ENCODE results near the gene MAGEF1.

MAGEF1 gene, protein sequence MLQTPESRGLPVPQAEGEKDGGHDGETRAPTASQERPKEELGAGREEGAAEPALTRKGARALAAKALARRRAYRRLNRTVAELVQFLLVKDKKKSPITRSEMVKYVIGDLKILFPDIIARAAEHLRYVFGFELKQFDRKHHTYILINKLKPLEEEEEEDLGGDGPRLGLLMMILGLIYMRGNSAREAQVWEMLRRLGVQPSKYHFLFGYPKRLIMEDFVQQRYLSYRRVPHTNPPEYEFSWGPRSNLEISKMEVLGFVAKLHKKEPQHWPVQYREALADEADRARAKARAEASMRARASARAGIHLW

DNA sequence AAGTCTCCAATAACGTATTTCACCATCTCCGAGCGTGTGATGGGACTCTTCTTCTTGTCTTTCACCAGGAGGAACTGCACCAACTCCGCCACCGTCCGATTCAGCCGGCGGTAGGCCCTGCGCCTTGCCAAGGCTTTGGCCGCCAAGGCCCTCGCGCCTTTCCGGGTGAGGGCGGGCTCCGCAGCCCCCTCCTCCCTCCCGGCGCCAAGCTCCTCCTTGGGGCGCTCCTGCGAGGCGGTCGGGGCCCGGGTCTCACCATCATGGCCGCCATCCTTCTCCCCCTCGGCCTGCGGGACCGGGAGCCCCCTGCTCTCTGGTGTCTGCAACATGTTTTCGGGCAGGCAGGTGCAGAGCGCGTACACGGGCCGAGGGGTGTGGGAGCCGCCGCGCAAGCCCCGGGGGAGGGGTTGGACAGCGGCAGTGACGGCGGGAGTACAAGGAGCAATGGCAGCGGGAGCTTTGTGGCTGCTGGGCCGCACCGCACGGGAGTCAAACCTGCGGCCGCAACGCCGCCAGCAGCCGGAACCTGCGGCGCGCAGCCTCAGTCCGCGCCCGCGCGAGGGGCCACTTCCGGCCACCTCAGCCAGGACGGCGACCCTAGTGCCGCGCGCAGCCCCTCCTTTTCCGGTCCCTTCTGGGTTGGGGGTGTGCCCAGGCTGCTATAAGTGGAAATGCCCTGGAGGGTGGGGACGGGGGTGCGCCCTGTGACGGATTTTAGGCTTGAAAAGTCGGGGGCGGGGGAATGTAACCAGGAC lies at the start of gene MAGEF1:
TSS of gene MAGEF1 (minus strand) at position 572 of the 755 bp plus-strand sequence. CDS start at position 329, 243 bp downstream.
- peak; percentile 89 for DNase-seq

DNA sequence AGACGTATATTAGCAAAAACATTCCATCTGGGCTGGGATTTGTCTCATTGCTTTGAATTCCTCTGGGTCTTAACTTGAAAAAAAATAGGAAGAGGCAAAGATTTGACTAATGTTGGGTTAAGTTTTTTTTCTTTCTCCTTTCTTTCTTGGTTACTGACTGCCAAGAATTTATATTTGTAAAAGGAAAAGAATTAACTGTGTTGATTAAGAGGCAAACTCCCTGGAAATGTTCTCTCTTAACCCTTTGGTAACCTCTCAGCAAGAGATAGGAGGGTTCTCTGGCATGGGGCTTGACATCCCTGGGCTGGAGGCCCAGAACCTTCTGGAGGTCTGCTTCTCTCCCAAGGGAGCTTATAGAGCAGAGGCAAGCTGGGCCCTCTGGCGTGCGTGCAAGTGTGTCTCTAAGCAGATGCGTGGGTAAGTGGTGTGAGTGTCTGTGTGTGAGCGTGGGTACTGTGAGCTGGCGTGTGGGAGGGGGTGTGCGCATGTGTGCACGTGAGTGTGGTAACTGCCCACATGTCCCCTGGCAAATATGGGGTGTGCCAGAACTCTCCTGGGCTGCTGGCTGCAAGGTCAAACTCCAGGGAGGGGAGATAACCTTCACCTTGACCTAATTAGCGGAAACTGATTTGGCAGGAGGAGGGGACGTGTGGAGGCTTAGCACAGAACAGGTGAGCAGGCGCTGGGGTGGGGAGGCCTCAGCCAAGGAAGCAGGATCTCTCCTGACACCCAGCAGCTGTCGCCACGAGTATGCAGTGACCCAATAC lies 49.4 kb upstream of the MAGEF1 start:
- DNase-seq, result no peak

GRCh38 chr3:184760337-184761074 lies 48.6 kb upstream of the MAGEF1 start:
- no peak for DNase-seq

- no peak for DNase-seq
These were observed 47.9 kb upstream of the MAGEF1 start for GRCh38 chr3:184759666-184760200.

GRCh38 chr3:184758056-184758455 lies 46.2 kb upstream of the MAGEF1 start:
- no peak for DNase-seq

DNA sequence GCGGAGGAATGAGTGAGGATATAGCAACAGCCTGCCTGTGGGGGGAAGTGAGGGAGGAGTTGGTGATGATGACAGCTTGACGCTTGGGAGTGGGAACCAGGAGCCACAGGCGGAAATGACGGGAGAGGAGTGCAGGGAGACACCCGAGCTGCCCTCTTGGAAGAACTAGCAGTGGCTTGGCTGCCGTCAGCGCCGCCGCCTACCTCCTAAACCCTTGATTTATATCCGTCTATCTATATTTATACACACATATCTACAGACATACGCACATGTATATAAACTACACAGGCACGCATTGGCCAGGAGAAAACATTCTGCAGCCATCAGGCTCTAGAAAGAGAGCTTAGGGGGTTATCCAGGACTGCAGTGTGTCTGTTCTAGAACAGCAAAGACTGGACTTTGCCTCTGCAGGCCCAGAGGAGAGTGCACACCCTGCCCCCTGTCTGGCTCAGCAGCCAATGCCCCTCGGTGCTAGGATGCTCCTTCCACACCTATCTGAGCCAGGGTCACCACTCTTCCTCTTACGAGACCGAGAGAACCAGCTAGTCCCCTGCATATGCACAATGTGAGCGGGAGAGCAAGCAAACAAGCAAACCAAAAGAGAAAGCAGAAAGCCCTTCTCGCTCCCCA lies 45.3 kb upstream of the MAGEF1 start:
- no peak for DNase-seq

DNA sequence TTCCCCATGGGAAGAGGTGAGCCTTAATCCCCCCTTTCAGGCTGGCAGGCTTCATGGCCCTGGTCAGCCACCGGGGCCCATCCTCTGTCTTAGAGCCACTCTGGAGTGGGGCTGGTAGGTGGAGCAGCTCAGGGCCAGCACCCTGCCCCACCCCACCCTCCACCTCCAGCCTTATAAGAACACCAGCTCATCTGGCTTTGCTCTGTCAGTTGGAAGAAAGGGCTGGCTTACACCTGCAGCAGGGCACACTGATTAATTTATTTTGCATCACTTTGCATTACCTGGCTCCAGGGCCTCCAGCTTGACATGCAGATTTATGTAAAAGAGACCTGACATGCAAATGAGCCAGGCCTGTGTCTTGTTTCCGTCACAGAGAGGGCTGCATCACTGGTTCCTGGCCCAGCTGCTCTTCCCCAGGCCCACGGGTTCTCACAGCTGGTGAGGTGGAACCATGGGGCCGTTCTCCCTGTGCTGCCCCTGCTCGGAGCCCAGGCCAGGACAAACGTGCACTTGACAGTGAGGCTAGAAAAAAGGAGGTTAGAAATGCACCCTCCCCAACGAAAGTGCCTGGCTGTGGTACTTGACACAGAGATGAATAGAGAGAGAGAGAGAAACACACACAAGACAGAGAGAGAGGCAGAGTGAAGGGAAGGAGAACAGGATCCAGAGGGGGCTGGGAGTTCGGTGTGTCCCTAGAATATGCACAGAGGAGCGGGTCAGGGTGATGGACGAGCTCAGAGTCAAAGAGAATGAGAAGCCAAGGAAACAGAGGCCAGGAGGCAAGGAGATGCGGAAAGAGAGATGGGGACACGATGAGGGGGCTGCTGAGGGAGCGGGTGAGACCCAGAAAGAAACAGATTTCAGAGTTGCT lies 44.5 kb upstream of the MAGEF1 start:
- no peak for DNase-seq

- DNase-seq, result no peak
These were observed 43.5 kb upstream of the MAGEF1 start for GRCh38 chr3:184755315-184755731.

- no peak for DNase-seq
These were observed 40.5 kb upstream of the MAGEF1 start for GRCh38 chr3:184752361-184752760.

DNA sequence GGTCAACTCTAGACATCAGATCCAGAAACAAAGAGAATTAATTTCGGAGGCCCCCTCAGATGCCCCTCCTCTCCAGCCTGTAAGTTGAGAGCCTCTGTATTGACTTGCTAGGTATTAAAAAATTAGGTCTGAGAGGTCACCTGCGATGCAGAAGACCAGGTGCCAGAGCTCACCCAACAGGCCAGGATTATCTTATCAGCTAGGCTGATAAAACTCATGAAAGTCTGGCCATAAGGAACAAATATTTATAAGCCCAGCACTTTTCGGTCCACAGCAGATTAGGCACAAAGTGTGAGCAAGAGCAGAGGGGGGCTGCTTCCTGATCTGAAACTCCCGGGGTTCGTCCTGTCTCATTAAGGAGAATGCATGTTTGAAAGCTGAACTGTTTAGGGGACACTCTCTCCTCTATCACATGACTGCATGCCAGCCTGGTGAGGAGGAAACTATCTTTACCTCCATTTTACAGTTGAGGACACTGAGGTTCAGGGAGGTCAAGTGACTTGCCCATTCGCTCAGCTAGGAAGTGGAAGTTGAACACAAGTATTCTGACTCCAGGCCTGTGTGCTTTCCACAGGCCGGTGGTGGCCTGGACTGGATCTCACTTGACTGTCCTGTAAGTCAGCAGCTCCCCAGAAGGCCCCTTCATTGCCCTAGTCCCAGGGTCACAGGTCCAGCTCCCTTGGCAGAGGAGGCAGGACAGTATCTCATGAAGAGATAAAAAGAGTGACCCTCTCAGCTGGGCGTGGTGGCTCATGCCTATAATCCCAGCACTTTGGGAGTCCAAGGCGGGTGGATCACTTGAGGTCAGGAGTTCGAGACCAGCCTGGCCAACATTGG lies 39.6 kb upstream of the MAGEF1 start:
- no peak for DNase-seq

GRCh38 chr3:184750349-184751083 lies 38.7 kb upstream of the MAGEF1 start:
- DNase-seq, result no peak

- DNase-seq, result no peak
These were observed 37.4 kb upstream of the MAGEF1 start for GRCh38 chr3:184749168-184749744.

GRCh38 chr3:184748219-184749135 lies 36.6 kb upstream of the MAGEF1 start:
- peak; percentile 16 for DNase-seq

- no peak for DNase-seq
These were observed 34.6 kb upstream of the MAGEF1 start for GRCh38 chr3:184746131-184747120.

GRCh38 chr3:184745526-184745925 lies 33.7 kb upstream of the MAGEF1 start:
- no peak for DNase-seq

GRCh38 chr3:184743248-184743647 lies 31.4 kb upstream of the MAGEF1 start:
- no peak for DNase-seq

Data from hematopoietic multipotent progenitor cell treated with erythropoietin and hydrocortisone succinate and interleukin-3 and kit ligand, for 6 days (in vitro differentiated cells).